HepG2 (cell line): ENCODE measurements around the gene CYP19A1. TPM values are rescaled to one million over a fixed set of nuclear protein-coding genes. Genes with fewer than 3 reads are reported as not detected.
A peak's percentile ranks its signal among the peaks of the same experiment; 100 is the strongest.

Experiments
- ATAC-seq: fragments of 200-7000 bp; cut with Tn5 transposase; 3 replicates; pipeline ENCODE4 v1.9.1; 2020; ENCODE audit warnings: mild to moderate bottlenecking, moderate library complexity
- BruUV-seq: library from RNA; stranded (reverse); fragments of 400-500 nt; replicated peaks from 2 replicates; lab custom pipeline; 2021; lab: Mats Ljungman, UMichigan
- CTCF ChIA-PET: fragments of 300-600 bp; formaldehyde crosslinking; extraction: SDS; loops from one replicate; lab custom pipeline; 2021; ENCODE audit warnings: low total read pairs, inconsistent platforms, low intra/inter-chr PET ratio; lab: Yijun Ruan, JAX
- POLR2A ChIA-PET: fragments of 350-600 bp; sonication (Branson Sonifier 250); formaldehyde crosslinking; loops from one replicate; lab custom pipeline; 2020; ENCODE audit warnings: antibody characterized with exemption, inconsistent platforms; lab: Yijun Ruan, JAX
- DNase-seq: peaks from one replicate; pipeline ENCODE4 v3.0.0-alpha.2; 2015; ENCODE audit warnings: low spot score
- FAIRE-seq: peaks from 3 replicates; lab custom pipeline; 2011; peaks lifted over from hg19 to GRCh38; lab: Jason Lieb, UNC
- H2AFZ ChIP-seq: one replicate; pipeline ENCODE4 v1.6.1; 2011; ENCODE audit warnings: low read length, inconsistent platforms
- H3K27ac ChIP-seq: fragments of 300-600 bp; 3 replicates; pipeline ENCODE4 v1.8.0; 2011; ENCODE audit warnings: mixed run types, mild to moderate bottlenecking, mixed read lengths, low read length, inconsistent platforms; ENCODE audit not compliant: insufficient read depth; ENCODE audit errors: extremely low read length
- H3K27me3 ChIP-seq, 2 experiments: fragments of 200-600 bp in 1 of 2; 2 replicates in 1 of 2; 3 replicates in 1 of 2; pipeline versions ENCODE4 v1.6.0 to v1.8.0; 2011; ENCODE audit warnings: low read length in 2 of 2, mild to moderate bottlenecking in 2 of 2, moderate library complexity in 2 of 2, inconsistent platforms in 1 of 2; ENCODE audit not compliant: insufficient read depth in 2 of 2, control insufficient read depth in 1 of 2
- H3K36me3 ChIP-seq, 2 experiments: fragments of 200-600 bp in 1 of 2; replicated peaks in 1 of 2; 2 replicates in 1 of 2; 3 replicates in 1 of 2; pipeline versions ENCODE4 v1.5.1 to v1.8.0; 2011; ENCODE audit warnings: low read length in 2 of 2, inconsistent platforms in 1 of 2; ENCODE audit not compliant: insufficient read depth in 2 of 2, control insufficient read depth in 1 of 2
- H3K4me1 ChIP-seq: 2 replicates; pipeline ENCODE4 v1.5.1; 2012; ENCODE audit warnings: low read length, inconsistent platforms; ENCODE audit not compliant: insufficient read depth
- H3K4me2 ChIP-seq: 2 replicates; pipeline ENCODE4 v1.6.0; 2011; ENCODE audit warnings: low read depth, low read length, inconsistent platforms
- H3K4me3 ChIP-seq, 3 experiments: fragments of 200-600 bp in 1 of 3; sonication (generic), shearing (Covaris generic) in 1 of 3; replicated peaks in 1 of 3; 2 replicates each; pipeline ENCODE4 v1.5.1; 2011 to 2016; ENCODE audit warnings: low read length in 3 of 3, inconsistent platforms in 2 of 3, low read depth in 2 of 3, mild to moderate bottlenecking in 2 of 3, control low read depth in 1 of 3, mixed read lengths in 1 of 3; ENCODE audit not compliant: insufficient read depth in 1 of 3
- H3K79me2 ChIP-seq: one replicate; pipeline ENCODE4 v1.6.1; 2011; ENCODE audit warnings: low read length, inconsistent platforms; ENCODE audit not compliant: insufficient read depth
- H3K9ac ChIP-seq: 2 replicates; pipeline ENCODE4 v1.6.0; 2011; ENCODE audit warnings: mild to moderate bottlenecking, low read depth, low read length, inconsistent platforms; ENCODE audit not compliant: insufficient read depth
- H3K9me3 ChIP-seq: 2 replicates; pipeline ENCODE4 v1.5.1; 2012; ENCODE audit warnings: mild to moderate bottlenecking, low read length
- H4K20me1 ChIP-seq: 2 replicates; pipeline ENCODE4 v1.6.0; 2011; ENCODE audit warnings: inconsistent platforms, mild to moderate bottlenecking, low read length, moderate library complexity; ENCODE audit not compliant: insufficient read depth
- ASH2L ChIP-seq: fragments of 300-600, 200-600 bp; sonication (generic); IDR thresholded peaks from 2 replicates; pipeline ENCODE4 v1.7.0; 2017; ENCODE audit warnings: low read depth, mild to moderate bottlenecking, moderate library complexity, mixed read lengths, low read length; ENCODE audit not compliant: insufficient read length
- HNF4G ChIP-seq, 2 experiments: sonication (generic) in 1 of 2; formaldehyde crosslinking in 1 of 2; IDR thresholded peaks; 2 replicates each; pipeline versions ENCODE4 v1.4.0 to v1.6.1; 2011 to 2020; ENCODE audit warnings: borderline replicate concordance in 2 of 2, low read depth in 2 of 2, mild to moderate bottlenecking in 2 of 2, low read length in 1 of 2, missing genetic modification reagents in 1 of 2, moderate library complexity in 1 of 2
- MTF2 ChIP-seq: sonication (generic); formaldehyde crosslinking; IDR thresholded peaks from 2 replicates; pipeline ENCODE4 v1.5.0; 2020; ENCODE audit warnings: missing genetic modification reagents, borderline replicate concordance
- MXI1 ChIP-seq: IDR thresholded peaks from 3 replicates; pipeline ENCODE4 v1.6.1; 2012; ENCODE audit warnings: low read depth, low read length, inconsistent platforms, borderline replicate concordance
- NRL ChIP-seq: sonication (generic); formaldehyde crosslinking; IDR thresholded peaks from 2 replicates; pipeline ENCODE4 v1.5.0; 2020; ENCODE audit warnings: missing genetic modification reagents, mild to moderate bottlenecking, moderate library complexity, borderline replicate concordance
- PHF21A ChIP-seq: sonication (generic); formaldehyde crosslinking; IDR thresholded peaks from 2 replicates; pipeline ENCODE4 v1.5.0; 2020; ENCODE audit warnings: mild to moderate bottlenecking, missing genetic modification reagents
- SALL1 ChIP-seq: sonication (generic); formaldehyde crosslinking; IDR thresholded peaks from 2 replicates; pipeline ENCODE4 v1.8.0; 2022; ENCODE audit warnings: mild to moderate bottlenecking, missing genetic modification reagents
- ZBTB42 ChIP-seq: sonication (generic); formaldehyde crosslinking; IDR thresholded peaks from 2 replicates; pipeline ENCODE4 v1.5.0; 2020; ENCODE audit warnings: mild to moderate bottlenecking, missing genetic modification reagents
- ZNF75D ChIP-seq: sonication (generic); formaldehyde crosslinking; IDR thresholded peaks from 2 replicates; pipeline ENCODE4 v1.8.1; 2023; ENCODE audit warnings: missing genetic modification reagents, mild to moderate bottlenecking, borderline replicate concordance
- whole genome bisulfite sequencing: methylation state at CpG from one replicate; pipeline ENCODE4 v1.1.6; 2017; ENCODE audit warnings: low lambda C conversion rate; 5-methylcytosine and 5-hydroxymethylcytosine counted together
- in situ Hi-C: cut with HindIII; loops from 2 replicates; pipeline ENCODE4 v1.10.0; 2017; ENCODE audit warnings: low pct_unique_long_range_greater_than_20kb; ENCODE audit not compliant: extremely low pct_ligation_motif_present
- intact Hi-C: fragments of 100-400 bp; cut with micrococcal nuclease; formaldehyde crosslinking; loops from one replicate; pipeline ENCODE4 v1.10.0; 2022; ENCODE audit not compliant: unreplicated experiment
- polyA plus RNA-seq, 8 experiments: library from polyadenylated mRNA; depleted of rRNA in 3 of 8; stranded (reverse) in 7 of 8; unstranded in 1 of 8; fragments of >200 nt; fragmentation: Illumina TruSeq in 4 of 8; extraction: Trizol in 4 of 8; gene quantifications; 2 replicates each; pipeline versions ENCODE4 v1.2.1 to v1.2.3, GENCODE V29; 2011 to 2016; ENCODE audit warnings: low read depth in 4 of 8, missing spikeins in 1 of 8, mixed read lengths in 1 of 8; ENCODE audit not compliant: insufficient read depth in 1 of 8
- total RNA-seq, 5 experiments: library from RNA; depleted of rRNA; stranded (reverse); fragments of >200 nt; fragmentation: Illumina TruSeq; extraction: Trizol; gene quantifications; 2 replicates each; pipeline ENCODE4 v1.2.3, GENCODE V29; 2016; ENCODE audit warnings: low read depth in 1 of 5
- TF ChIP-seq, protein P1 (sequence below): sonication (generic); formaldehyde crosslinking; IDR thresholded peaks from 2 replicates; pipeline ENCODE4; 2020; ENCODE audit warnings: missing genetic modification reagents, mild to moderate bottlenecking, borderline replicate concordance
- TF ChIP-seq, protein P2 (sequence below): sonication (generic); formaldehyde crosslinking; IDR thresholded peaks from 2 replicates; pipeline ENCODE4 v1.4.0; 2020; ENCODE audit warnings: missing genetic modification reagents, borderline replicate concordance

CYP19A1 gene
- total and polyA plus RNA-seq, 2 of the 13 experiments (the other 11 are each of a cell fraction or from before 2014, with no cell fraction given), result 10.9 to 23.0 TPM

DNA sequence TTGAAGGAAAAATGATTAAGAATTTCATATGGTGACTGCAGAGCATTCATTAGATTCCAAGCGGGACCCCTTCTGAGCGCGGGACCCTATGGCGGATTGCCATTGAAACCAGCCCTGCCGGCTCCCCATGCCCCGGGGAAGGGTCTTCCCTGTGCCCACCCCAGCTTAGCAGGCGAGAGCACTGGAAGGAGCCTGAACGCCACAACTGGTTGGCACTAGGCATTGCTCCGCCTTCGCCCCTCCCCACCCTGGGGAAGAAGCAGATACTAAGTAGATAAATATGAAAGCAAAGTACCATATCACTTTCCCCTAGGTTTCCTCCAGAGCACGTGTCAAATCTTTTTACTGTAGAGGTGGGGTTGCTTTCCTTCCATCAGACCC is 70.7 kb downstream of the CYP19A1 start:
- ATAC-seq (no peak), FAIRE-seq (no peak), DNase-seq (no peak)
- Histone ChIP-seq H3K27ac (no peak overlapping the region), H3K36me3 (no peaks in the 10 kb centered on the region), H3K9ac (no peak overlapping the region), H2AFZ (no peak overlapping the region), H3K9me3 (no peaks in the 10 kb centered on the region), H3K4me3 (no peak overlapping the region), H4K20me1 (0 out of 2 replicates have a peak, but pooled peaks cover 3% of the 10 kb centered on the region), H3K4me1 (no peaks in the 10 kb centered on the region), H3K79me2 (no peaks in the 10 kb centered on the region), H3K4me2 (peak overlapping the region; percentile 29; the same call in 1 of the 2 replicates), H3K27me3 (no peaks in the 10 kb centered on the region)
- WGBS, result 91% methylated on average over 6 of the region's 11 CpGs
- intact Hi-C loops, result no loop called here
- TF ChIP-seq PHF21A (CRISPR knock-in tag) (no peak), ASH2L (no peak)
- ChIA-PET CTCF (no interaction called here), POLR2A (no interaction called here)
- BruUV-seq, result no TSS peak
- in situ Hi-C loops, result no loop called here

DNA sequence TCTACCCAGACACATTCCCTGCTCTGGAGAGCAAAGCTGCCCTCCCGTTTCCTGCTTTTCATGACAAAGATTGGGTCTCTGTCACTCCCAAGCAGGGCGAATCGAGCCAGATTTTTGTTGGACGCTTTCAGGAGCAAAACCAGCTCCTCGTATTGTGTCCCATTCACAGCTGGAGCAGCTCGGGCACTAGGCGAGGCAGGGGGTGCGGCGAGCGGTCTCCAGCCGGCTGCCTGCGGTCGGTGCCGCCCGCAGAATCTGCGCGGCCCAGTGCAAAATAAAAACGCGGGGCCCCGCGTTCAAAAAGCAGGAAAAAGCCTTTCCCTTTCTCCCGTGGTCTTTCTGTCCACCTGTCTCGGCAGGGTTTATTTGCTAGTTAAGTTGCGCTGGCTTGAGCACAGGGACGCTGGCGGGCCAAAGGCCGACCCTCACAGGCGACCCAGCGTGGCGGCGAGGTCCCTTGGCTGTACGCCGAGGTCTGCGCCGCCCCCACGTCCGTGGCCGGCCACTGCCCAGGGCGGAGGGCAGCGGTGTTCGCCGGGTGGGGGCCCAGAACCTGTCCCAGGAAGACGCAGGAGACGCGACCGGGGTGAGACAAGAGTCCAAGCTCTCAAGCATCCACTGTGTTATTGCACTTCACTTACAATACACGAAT is 71.2 kb downstream of the CYP19A1 start:
- Histone ChIP-seq H3K9me3 (no peaks in the 10 kb centered on the region), H3K9ac (no peak overlapping the region), H3K4me1 (no peaks in the 10 kb centered on the region), H3K27me3 (no peaks in the 10 kb centered on the region), H3K79me2 (no peaks in the 10 kb centered on the region), H3K27ac (no peak overlapping the region), H4K20me1 (0 out of 2 replicates have a peak, but pooled peaks cover 3% of the 10 kb centered on the region), H3K4me3 (no peak overlapping the region; a peak in 1 of 6 replicates), H3K4me2 (peak overlapping the region; percentile 29), H2AFZ (no peak overlapping the region), H3K36me3 (no peaks in the 10 kb centered on the region)
- intact Hi-C loops (no loop called here), in situ Hi-C loops (no loop called here)
- ATAC-seq (peak; percentile 60), FAIRE-seq (no peak), DNase-seq (no peak)
- CTCF ChIA-PET, result no interaction called here
- 74% methylated on average over 46 of the region's 47 CpGs for WGBS
- BruUV-seq, result no TSS peak
- POLR2A ChIA-PET, result no interaction called here
- no peak for TF ChIP-seq MTF2 (CRISPR knock-in tag)
- no peak for TF ChIP-seq ZBTB42 (CRISPR knock-in tag)
- no peak for TF ChIP-seq NRL (CRISPR knock-in tag)
- TF ChIP-seq SALL1 (CRISPR knock-in tag), result no peak
- TF ChIP-seq HNF4G (IDR thresholded peaks at IDR 0.05; ENCODE audit: borderline replicate concordance, low read depth, low read length), result no peak
- no peak for TF ChIP-seq HNF4G (CRISPR knock-in tag; IDR thresholded peaks at IDR 0.05; ENCODE audit: borderline replicate concordance, low read depth)
- TF ChIP-seq ZNF75D (CRISPR knock-in tag), result no peak
- TF ChIP-seq, protein P1, sequence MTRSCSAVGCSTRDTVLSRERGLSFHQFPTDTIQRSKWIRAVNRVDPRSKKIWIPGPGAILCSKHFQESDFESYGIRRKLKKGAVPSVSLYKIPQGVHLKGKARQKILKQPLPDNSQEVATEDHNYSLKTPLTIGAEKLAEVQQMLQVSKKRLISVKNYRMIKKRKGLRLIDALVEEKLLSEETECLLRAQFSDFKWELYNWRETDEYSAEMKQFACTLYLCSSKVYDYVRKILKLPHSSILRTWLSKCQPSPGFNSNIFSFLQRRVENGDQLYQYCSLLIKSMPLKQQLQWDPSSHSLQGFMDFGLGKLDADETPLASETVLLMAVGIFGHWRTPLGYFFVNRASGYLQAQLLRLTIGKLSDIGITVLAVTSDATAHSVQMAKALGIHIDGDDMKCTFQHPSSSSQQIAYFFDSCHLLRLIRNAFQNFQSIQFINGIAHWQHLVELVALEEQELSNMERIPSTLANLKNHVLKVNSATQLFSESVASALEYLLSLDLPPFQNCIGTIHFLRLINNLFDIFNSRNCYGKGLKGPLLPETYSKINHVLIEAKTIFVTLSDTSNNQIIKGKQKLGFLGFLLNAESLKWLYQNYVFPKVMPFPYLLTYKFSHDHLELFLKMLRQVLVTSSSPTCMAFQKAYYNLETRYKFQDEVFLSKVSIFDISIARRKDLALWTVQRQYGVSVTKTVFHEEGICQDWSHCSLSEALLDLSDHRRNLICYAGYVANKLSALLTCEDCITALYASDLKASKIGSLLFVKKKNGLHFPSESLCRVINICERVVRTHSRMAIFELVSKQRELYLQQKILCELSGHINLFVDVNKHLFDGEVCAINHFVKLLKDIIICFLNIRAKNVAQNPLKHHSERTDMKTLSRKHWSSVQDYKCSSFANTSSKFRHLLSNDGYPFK (CRISPR knock-in tag), result no peak
- TF ChIP-seq, protein P2, sequence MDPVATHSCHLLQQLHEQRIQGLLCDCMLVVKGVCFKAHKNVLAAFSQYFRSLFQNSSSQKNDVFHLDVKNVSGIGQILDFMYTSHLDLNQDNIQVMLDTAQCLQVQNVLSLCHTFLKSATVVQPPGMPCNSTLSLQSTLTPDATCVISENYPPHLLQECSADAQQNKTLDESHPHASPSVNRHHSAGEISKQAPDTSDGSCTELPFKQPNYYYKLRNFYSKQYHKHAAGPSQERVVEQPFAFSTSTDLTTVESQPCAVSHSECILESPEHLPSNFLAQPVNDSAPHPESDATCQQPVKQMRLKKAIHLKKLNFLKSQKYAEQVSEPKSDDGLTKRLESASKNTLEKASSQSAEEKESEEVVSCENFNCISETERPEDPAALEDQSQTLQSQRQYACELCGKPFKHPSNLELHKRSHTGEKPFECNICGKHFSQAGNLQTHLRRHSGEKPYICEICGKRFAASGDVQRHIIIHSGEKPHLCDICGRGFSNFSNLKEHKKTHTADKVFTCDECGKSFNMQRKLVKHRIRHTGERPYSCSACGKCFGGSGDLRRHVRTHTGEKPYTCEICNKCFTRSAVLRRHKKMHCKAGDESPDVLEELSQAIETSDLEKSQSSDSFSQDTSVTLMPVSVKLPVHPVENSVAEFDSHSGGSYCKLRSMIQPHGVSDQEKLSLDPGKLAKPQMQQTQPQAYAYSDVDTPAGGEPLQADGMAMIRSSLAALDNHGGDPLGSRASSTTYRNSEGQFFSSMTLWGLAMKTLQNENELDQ (CRISPR knock-in tag), result no peak
- no peak for TF ChIP-seq MXI1
